VCaP (cell line): ENCODE measurements around the gene ARHGAP24.

Source experiments
- H3K27ac ChIP-seq: fragments of 450-650 bp; 2 replicates; pipeline ENCODE4 v1.5.1; 2017
- TF ChIP-seq, protein P1 (sequence below): fragments of 450-650 bp; conservative IDR thresholded peaks from 2 replicates; pipeline ENCODE4 v1.5.1; 2017; ENCODE audit warnings: mild to moderate bottlenecking, moderate library complexity

Gene ARHGAP24

DNA sequence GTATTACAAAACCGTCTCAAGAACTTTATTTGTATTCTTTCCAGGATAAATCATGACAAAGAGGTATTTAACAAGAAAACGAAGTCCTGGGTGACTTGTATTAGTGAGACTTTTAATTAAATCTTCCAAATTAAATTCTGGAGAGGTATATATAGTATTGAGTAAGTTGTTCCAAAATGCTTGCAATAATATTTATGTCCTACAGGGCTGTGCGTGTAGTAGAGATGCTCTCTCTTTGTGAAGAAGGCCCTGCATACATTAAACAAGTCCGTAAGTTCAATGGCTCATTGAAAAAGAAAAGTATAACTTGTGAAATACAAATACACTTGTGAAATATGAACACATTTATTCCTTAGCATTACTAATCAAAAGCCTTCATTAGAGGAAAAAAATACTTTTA lies 211.4 kb downstream of the ARHGAP24 start:
- TF ChIP-seq, protein P1, sequence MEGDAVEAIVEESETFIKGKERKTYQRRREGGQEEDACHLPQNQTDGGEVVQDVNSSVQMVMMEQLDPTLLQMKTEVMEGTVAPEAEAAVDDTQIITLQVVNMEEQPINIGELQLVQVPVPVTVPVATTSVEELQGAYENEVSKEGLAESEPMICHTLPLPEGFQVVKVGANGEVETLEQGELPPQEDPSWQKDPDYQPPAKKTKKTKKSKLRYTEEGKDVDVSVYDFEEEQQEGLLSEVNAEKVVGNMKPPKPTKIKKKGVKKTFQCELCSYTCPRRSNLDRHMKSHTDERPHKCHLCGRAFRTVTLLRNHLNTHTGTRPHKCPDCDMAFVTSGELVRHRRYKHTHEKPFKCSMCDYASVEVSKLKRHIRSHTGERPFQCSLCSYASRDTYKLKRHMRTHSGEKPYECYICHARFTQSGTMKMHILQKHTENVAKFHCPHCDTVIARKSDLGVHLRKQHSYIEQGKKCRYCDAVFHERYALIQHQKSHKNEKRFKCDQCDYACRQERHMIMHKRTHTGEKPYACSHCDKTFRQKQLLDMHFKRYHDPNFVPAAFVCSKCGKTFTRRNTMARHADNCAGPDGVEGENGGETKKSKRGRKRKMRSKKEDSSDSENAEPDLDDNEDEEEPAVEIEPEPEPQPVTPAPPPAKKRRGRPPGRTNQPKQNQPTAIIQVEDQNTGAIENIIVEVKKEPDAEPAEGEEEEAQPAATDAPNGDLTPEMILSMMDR: no peak
- H3K27ac ChIP-seq: no peak overlapping the region

DNA sequence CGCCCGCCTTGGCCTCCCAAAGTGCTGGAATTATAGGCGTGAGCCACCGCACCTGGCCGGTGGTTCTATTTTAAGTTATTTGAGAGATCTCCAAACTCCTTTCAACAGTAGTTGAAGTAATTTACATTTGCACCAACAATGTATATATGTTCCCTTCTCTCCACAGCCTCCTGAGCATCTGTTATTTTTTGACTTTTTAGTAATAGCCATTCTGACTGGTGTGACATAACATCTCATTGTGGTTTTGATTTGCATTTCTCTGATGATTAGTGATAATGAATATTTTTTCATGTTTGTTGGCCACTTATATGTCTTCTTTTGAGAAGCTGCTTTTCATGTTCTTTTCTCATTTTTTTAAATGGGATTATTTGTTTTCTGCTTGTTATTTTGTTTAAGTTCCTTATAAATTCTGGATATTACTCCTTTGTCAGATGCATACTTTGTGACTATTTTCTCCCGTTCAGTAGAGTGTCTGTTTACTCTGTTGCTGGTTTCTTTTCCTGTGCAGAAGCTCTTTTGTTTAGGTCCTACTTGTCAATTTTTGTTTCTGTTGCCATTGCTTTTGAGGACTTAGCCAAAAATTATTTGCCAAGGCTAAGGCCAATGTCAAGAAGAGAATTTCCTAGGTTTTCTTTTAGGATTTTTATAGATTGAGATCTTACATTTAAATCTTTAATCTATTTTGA lies 213.2 kb downstream of the ARHGAP24 start:
- H3K27ac ChIP-seq: no peak overlapping the region
- TF ChIP-seq, protein P1: no peak

DNA sequence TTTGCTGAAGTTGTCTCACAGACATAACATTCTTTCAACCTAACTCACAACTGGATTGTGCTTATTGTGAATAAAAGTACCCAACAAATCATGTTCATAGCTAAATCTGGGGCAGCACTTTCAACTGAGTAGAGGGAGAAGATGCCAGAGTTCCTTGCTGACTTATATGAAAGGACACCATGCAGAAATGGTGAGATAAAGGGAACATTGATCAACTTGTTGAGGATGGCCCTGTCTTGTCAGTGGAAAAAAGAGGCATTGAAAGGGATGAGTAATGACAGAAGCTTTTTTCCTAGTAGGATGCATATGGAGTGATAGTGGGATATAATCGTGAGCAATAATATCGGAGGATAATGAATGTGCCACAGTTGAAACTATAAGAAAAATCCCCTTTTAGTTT lies 221.7 kb downstream of the ARHGAP24 start:
- TF ChIP-seq, protein P1: no peak
- no peak overlapping the region for H3K27ac ChIP-seq

DNA sequence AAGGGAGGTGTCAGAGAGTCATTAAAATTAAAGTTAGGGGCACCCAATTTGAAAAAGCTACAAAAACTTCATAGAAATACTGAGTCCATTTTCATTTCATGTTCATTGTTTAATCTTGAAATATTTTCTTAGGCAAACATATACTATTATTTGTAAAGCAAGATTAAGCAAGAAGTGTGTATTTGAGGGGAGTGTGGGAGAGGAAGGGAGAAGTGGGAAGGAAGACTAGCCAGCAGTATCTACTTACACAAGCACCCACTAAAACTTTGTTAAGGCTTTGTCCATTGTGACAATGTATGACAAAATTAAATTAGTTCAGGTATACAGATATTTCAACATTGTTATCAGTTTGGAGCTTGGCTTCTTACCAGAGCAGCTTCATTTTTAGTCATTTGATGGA lies 222.9 kb downstream of the ARHGAP24 start:
- TF ChIP-seq, protein P1: no peak
- no peak overlapping the region for H3K27ac ChIP-seq

DNA sequence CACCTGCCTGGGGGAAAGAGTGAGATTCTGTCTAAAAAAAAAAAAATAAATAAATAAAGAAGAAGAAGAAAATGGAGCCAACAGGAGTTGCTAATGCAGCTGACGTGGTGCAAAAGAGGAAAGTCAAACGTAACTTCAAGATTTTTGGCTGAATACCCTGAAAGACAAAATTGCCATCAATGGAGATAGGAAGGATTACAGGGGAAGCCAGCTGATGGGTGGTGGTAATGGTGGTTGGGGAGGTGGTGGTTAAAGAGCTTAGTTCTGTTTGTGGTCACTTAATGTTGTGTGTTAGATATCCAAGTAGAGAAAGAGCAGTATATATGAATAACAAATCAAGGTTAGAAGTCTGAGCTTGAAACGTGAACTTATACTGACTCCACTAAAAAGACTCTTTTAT lies 225.4 kb downstream of the ARHGAP24 start:
- TF ChIP-seq, protein P1: no peak
- no peak overlapping the region for H3K27ac ChIP-seq

DNA sequence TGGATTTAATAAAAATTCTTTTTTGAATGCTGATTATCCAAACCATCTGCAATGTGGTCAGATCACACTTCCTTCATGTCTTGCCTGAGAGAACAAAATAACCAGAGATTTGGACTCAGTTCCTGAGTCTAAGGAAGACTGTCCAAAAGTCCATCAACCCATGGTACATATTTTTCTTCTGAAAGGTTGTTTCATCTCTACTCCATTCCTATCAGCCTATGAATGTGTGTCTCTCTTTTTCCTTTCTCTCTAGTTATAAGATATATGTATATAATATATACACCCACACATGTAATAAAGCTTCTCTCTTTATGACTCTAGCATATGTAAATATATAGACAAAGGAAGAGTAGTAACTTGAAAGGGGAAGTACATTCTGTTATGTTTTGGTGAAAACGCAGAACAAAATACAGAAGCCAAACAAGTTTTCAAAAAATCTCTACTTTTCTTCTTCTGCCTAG lies 226.9 kb downstream of the ARHGAP24 start:
- no peak overlapping the region for H3K27ac ChIP-seq
- TF ChIP-seq, protein P1: no peak

DNA sequence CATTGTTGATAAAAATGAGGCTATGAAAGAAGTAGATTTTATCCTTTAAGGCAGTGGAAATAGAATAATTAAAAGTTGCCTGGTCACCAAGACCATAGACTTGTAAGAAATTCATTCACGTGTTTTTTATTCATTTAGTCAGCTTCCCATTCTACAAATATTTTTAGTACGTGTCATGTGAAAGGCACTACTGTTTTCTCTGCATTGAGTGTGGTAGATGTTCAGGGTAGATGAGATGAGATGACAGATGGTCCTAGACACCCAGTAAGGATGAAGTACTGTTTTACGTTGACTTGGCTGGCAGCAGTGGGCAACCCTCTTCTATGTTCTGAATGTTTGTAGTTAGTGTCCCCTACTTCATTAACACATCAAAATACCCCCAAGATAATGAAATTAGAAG lies 228.1 kb downstream of the ARHGAP24 start:
- TF ChIP-seq, protein P1: no peak
- H3K27ac ChIP-seq: no peak overlapping the region
